ENCODE results near the gene PIGT.

The PIGT gene

GRCh38 chr20:45432294-45432693 lies 16.4 kb downstream of the PIGT start:
- no peak for DNase-seq

GRCh38 chr20:45433316-45433715 lies 17.4 kb downstream of the PIGT start:
- no peak for DNase-seq

GRCh38 chr20:45433976-45434375 lies 18.0 kb downstream of the PIGT start:
- DNase-seq = no peak

GRCh38 chr20:45436732-45437485 lies 21.0 kb downstream of the PIGT start:
- peak; percentile 94 for DNase-seq

GRCh38 chr20:45440424-45440823 lies 24.5 kb downstream of the PIGT start:
- DNase-seq = no peak

- no peak for DNase-seq
Observed at GRCh38 chr20:45440891-45441685, 25.1 kb downstream of the PIGT start.

GRCh38 chr20:45441746-45442145 lies 25.8 kb downstream of the PIGT start:
- no peak for DNase-seq

- no peak for DNase-seq
Observed at GRCh38 chr20:45444050-45444449, 28.1 kb downstream of the PIGT start.

GRCh38 chr20:45445805-45446562 lies 30.0 kb downstream of the PIGT start:
- DNase-seq = peak; percentile 68

- DNase-seq = no peak
Observed at GRCh38 chr20:45448270-45448669, 32.3 kb downstream of the PIGT start.

- DNase-seq = no peak
Observed at GRCh38 chr20:45449528-45449927, 33.6 kb downstream of the PIGT start.

- DNase-seq = no peak
Observed at GRCh38 chr20:45450097-45450818, 34.3 kb downstream of the PIGT start.

GRCh38 chr20:45452238-45452637 lies 36.3 kb downstream of the PIGT start:
- no peak for DNase-seq

GRCh38 chr20:45452772-45453691 lies 37.1 kb downstream of the PIGT start:
- no peak for DNase-seq

GRCh38 chr20:45456632-45457031 lies 40.7 kb downstream of the PIGT start:
- DNase-seq = peak; percentile 64

- DNase-seq = no peak
Observed at GRCh38 chr20:45459606-45460005, 43.7 kb downstream of the PIGT start.

GRCh38 chr20:45461225-45461624 lies 45.3 kb downstream of the PIGT start:
- no peak for DNase-seq

GRCh38 chr20:45462711-45463509 lies 47.0 kb downstream of the PIGT start:
- no peak for DNase-seq

- DNase-seq = no peak
Observed at GRCh38 chr20:45463709-45464108, 47.8 kb downstream of the PIGT start.

GRCh38 chr20:45465491-45466266 lies 49.7 kb downstream of the PIGT start:
- no peak for DNase-seq

All from stimulated activated CD8-positive, alpha-beta memory T cell treated with anti-CD3 and anti-CD28 coated beads, Interleukin-4, amount 100 ng/mL, for 48 hours (primary cell).